Measurements from ENCODE around the gene KLHL2.
"Not testable (repeated sequence)": the region's sequence is repeated elsewhere in the genome, so short reads cannot be mapped to it uniquely, and the experiment has no call there.

The KLHL2 gene

DNA sequence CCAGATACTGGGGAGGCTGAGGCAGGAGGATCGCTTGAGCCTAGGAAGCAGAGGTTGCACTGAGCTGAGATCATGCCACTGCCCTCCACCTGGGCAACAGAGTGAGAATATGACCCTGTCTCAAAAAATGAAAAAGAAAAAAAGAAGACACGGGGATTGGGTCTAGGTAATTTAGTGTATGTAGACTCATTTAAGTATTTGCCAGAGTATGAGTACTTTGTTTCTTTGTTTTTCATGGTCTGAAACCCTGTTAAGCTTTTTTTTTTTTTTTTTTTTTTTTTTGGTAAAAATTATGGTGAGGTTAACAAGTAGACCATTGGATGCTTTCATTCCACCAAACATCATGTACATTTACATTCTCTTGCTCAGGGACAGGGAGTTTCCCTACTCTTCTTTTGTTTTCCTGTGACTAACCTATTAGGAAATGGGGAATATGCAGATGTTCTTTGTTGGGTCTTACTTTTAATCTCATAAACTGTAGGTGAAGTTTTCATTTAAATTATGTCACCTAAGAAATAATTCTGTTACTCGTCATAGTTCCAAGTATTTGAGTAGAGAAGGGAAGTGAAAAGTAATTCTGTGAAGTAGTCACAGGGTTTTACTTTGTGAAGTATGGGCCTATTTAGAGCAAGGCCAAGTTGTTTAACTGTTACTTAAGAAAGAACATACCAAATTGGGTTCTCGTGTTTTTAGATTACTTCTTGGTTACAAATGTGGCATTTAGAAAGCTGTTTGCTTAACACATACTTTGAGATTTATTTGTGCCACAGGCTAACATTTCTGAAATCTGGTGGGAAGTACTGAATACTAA lies 25.5 kb downstream of the KLHL2 start:
- not testable (repeated sequence) for DNase-seq (ENCODE audit: low read depth in 2 of 3, low spot score in 2 of 3)

DNA sequence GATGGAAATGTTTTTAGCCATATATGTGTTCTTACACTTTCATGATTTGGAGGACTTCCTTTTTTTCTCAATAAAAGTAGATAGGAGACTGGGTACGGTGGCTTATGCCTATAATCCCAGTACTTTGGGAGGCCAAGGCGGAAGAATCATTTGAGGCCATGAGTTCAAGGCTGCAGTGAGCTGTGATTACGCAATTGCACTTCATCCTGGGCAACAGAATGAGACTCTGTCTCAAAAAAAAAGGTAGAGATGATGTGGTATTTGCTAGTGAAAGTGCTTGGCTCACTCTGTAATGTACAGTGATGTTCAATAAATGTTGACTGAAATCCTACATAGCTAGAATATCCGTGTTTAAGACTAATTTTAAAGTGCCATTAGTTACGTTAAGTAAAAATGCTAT lies 27.4 kb downstream of the KLHL2 start:
- DNase-seq (ENCODE audit: low read depth in 2 of 3, low spot score in 2 of 3) = no peak

DNA sequence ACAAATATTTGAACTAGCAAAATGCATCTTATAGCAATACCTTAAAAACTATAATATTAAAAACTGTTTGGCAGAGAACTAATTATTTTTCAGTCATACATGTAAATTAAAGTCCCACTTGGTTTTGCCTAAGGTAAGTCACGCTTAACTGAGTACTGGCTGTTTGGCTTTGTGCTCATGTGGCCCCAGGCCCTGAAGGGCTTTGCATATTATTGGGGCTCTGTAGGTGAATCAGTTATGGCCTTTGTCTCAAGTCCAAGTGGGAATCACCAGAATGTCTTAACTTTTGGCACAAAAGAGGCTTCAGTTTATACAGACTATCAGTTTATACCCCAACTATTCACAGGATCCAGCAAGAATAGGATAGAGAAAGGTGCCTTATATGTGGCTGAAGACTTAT lies 29.5 kb downstream of the KLHL2 start:
- not testable (repeated sequence) for DNase-seq (ENCODE audit: low read depth in 2 of 3, low spot score in 2 of 3)

DNA sequence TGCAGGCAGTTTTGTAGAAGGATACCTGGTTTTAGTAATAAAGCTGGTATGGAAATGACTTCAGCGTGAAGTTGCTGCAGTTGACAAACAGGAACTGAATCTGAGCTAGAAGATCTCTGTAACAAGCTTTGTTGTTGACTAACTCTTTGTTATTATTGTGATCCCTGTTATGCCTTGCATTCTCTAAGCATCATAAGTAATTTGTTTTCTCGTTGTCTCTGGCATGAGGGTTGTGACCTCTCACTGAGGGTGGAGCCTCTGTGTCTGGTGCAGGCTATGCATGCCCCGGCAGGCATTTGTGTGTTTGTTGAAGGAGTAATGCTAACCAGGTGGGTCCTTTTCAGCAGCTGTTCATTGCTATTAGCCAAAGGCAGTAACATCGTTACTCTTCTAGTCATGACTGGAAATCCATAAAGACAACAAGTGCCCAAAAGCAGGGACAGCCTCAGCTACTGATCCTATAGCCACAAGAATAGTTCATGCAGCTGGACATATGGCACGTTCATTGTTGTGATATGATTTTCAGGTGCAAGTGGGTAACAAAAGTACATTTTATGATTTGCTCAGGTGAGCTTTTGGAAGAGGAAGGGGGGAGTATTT lies 30.8 kb downstream of the KLHL2 start:
- DNase-seq (ENCODE audit: low read depth in 2 of 3, low spot score in 2 of 3) = not testable (repeated sequence)

DNA sequence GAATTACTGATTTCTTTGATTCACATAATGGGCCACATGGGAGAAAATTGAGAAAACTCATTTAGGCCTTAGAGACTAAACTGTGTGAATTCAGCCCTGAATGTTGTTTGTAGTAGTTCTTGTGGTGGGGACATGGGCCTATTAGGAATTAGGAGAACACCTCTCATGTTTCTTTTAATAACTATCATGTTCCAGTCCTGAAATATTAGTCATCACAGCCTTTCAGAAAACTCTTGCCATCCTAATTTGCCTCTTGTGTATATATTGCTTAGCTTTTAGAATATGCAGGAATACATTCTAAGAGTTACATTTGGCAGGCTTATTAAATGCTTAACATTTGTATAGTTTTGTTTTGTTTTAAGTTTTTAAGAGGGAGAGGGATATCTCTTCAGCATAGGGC lies 33.4 kb downstream of the KLHL2 start:
- DNase-seq (ENCODE audit: low read depth in 2 of 3, low spot score in 2 of 3) = not testable (repeated sequence)

DNA sequence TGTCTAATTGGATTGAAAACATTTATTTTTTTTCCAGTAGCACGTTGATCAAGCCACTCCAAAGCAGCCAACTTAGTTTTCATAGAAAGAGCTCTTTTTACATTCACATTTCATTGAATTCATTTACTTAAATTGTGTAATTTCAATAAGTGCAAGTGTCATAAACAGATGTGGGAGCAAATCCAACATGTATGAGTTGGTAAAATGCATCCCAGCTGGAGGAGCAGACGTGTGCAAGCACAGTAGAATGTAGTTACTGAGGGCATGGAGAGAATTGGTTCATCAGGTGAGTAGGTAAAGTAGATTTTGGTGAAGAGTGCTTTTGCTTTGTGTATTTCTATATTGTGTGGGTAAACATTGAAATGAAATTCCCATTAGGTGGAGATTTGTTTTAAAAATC lies 36.8 kb downstream of the KLHL2 start:
- not testable (repeated sequence) for DNase-seq (ENCODE audit: low read depth in 2 of 3, low spot score in 2 of 3)

DNA sequence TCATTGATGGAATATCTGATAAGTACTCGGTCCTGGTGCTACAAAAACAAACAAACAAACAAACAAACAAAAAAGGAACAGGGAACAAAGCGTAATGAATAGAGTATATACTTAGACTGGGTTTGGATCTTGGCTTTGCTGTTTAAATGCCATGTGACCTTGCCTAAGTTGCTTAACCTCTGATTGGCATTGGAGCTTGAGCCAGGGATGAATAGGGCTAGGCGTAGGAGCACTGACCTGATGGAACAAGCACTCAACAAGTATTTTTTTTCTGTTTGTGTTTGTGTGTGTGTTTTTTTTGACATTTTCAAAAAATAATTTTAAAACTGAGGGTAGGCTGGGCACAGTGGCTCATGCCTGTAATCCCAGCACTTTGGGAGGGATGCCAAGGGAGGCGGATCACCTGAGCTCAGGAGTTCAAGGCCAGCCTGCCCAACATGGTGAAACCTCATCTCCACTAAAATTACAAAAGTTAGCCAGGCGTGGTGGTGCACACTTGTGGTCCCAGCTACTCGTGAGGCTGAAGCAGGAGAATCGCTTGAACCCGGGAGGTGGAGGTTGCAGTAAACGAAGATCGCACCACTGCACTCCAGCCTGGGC lies 37.3 kb downstream of the KLHL2 start:
- not testable (repeated sequence) for DNase-seq (ENCODE audit: low read depth in 2 of 3, low spot score in 2 of 3)

DNA sequence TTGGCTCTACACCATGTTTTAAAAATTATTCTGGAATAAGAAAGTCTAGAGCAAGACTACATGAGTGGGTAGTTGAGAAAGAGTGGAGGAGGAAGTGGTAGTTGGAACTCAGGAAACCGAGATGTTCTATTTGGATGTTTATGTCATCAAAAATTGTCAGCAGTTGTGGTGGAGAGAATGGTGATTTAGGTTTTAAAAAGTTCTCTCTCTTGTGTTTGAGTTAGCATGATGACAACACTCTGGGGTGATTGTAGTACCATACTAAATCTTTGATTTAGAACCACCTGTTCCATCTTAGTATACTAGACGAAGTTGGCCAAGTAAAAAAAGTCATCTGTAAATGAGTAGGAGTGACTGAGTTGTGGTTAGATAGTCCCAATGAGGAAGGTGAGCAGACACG lies 40.7 kb downstream of the KLHL2 start:
- no peak for DNase-seq (ENCODE audit: low read depth in 2 of 3, low spot score in 2 of 3)

DNA sequence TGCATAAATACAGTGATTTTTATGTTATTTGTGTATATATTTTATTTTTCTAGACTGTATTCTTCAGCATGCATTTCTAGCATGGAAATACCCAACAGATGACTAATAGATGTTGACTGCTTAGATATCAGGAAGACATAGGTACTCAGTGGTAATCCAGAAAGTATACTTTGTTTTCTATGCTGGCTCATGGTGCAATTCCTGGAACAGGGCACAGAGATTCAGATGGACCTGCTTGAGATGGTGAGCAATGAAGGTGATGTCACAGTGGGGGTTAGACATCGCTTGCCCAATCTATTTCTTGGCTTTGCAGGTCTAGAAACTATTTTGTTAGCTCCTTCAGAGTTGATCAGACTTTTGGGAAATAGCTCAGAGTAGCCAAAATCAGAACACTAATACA lies 41.5 kb downstream of the KLHL2 start:
- not testable (repeated sequence) for DNase-seq (ENCODE audit: low read depth in 2 of 3, low spot score in 2 of 3)

DNA sequence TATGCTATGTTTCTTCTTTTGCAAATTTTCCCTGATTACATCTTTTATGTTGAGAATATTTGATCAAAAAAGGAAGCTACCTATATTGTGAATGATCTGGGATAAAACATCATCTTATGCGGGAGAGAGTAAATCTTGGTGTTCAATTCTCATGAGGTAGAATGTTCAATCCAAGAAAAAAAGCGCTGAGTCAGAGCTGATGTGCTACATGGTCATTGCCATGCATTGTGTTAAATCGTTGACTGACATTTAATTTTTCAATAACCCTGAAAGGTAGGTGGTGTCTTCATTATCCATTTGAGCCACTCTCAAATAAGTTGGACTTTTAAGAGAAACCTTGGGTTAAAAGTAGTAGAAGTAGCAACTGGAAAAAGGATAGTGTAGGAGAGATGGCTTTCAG lies 47.4 kb downstream of the KLHL2 start:
- DNase-seq (ENCODE audit: low read depth in 2 of 3, low spot score in 2 of 3) = not testable (repeated sequence)

DNA sequence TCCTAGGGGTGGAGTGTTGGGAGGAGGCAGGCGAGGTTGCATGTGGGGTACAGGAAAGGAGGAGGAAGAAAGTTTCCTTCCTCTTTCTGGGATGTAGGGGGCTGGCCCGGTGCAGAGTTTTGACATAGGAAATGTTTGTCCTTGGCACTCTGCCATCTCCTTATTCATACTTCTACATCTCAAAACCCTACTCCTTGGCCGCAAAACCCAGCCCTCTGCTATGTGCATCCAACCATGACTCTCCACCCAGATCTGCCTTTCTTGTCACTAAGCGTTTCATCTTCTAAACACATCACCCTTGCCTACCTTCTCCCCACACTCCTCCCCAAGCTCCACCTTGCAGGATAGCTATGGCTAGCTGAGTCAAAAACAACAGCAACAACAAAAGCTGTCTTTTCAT lies 48.1 kb downstream of the KLHL2 start:
- not testable (repeated sequence) for DNase-seq (ENCODE audit: low read depth in 2 of 3, low spot score in 2 of 3)

DNA sequence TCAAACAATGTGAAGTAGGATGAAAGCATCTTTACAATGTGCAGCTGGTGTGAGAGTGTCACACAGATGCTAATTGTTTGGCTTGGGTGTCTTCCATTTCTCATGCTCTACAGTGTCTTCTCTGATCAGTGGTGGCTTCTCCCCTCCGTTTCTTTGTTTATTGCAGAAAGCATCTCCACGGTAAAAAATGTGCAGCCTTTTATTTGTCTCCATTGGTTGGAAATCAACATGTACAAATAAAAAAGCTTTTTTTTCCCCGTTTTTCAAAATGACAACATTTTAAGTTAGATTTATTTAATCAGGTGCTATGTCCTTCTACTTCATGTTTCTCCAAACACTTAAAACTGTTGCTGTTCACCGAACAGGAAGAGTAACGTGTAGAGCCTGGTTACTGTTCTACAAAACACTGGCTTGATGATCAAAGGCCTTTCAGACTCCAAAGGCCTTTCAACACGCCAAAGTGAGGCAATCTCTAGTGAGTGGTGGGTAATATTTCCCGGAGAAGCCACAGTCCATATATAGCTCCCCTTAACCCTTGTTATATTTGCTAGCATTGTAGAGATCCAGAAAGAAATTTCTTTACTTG lies 48.8 kb downstream of the KLHL2 start:
- not testable (repeated sequence) for DNase-seq (ENCODE audit: low read depth in 2 of 3, low spot score in 2 of 3)

DNA sequence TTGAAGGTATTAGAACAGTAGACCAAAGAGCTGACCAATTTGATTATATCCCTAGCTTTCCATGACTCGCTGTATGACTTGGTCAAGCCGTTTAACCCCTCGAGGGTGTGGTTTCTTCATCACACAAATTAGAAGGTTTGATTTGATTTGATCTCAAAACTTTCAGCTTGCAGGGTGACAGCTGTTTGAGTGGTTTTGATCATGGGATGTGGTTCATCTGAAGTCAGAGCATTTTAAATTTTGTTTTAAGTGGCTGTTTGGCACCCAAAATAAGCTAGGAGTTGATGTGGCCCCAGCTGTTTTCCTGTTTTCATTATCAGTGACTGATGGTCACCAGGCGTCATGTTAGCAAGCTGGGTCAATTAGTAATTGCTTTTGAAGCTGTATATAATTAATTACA lies 52.4 kb downstream of the KLHL2 start:
- DNase-seq (ENCODE audit: low read depth in 2 of 3, low spot score in 2 of 3) = not testable (repeated sequence)

DNA sequence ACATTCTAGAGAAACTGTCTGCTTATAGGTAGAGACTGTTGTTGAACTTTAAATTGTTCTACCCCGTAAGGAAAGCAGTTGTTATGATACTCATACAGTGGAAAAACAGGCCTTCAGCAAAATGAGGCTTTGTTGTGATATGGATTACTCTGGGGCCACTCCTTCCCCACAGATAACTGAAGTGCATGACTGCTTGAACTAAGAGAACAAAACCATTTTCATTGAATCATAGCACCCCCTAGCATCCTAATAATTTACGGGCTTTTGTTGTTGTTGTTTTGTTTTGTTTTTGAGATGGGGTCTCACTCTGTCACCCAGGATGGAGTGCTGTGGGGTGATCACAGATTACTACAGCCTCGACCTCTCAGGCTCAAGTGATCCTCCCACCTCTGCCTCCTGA lies 54.9 kb downstream of the KLHL2 start:
- not testable (repeated sequence) for DNase-seq (ENCODE audit: low read depth in 2 of 3, low spot score in 2 of 3)

DNA sequence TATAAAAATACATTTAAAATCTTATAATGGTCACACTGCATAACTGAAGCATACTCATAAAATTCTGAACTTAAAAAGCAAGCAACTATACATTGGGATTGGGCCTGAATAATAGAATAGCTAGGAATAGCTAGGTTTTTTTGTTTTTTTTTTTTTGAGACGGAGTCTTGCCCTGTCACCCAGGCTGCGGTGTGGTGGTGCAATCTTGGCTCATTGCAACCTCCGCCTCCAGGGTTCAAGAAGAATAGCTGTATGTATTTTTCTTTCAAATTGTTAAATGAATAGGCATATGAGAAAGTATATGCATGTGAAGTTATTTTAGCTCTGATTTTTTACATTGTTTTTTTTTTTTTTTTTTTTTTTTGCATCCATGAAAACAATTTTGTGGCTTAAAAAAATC lies 56.1 kb downstream of the KLHL2 start:
- not testable (repeated sequence) for DNase-seq (ENCODE audit: low read depth in 2 of 3, low spot score in 2 of 3)

DNA sequence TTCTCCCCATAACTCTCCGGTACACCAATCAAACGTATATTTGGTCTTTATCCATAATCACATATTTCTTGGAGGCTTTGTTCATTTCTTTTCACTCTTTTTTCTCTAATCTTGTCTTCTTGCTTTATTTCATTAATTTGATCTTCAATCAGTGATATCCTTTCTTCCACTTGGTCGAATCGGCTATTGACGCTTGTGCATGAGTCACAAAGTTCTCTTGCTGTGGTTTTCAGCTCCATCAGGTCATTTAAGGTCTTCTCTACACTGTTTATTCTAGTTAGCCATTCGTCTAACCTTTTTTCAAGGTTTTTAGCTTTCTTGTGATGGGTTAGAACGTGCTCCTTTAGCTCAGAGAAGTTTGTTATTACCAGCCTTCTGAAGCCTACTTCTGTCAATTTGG lies 62.6 kb downstream of the KLHL2 start:
- DNase-seq (ENCODE audit: low read depth in 2 of 3, low spot score in 2 of 3) = not testable (repeated sequence)

DNA sequence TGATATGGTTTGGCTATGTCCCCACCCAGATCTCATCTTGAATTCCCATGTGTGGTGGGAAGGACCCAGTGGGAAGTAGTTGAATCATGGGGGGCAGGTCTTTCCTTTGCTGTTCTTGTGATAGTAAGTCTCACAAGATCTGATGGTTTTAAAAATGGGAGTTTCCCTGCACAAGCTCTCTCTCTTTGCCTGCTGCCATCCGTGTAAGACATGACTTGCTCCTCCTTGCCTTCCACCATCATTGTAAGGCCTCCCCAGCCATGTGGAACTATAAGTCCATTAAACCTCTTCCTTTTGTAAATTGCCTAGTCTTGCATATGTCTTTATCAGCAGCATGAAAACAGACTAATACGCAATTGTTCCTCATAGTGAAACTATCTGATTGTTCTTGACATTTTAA lies 66.1 kb downstream of the KLHL2 start:
- DNase-seq (ENCODE audit: low read depth in 2 of 3, low spot score in 2 of 3) = not testable (repeated sequence)

DNA sequence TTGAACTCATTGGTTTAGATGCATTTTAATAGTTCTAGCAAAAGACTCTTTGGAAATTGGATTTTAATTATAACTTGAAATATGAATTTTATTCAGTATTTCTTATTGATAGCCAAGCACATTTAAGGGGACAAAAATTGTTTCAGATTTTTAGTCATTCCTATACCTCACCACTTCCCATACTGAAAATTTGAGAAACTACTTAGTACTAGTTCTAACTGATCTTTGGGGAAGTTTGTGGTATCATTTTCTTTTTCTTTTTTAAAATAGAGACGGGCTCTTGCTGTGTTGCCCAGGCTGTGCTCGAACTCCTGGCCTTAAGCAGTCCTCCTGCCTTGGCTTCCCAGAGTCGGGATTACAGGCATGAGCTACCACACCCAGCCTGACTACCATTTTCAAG lies 68.0 kb downstream of the KLHL2 start:
- DNase-seq (ENCODE audit: low read depth in 2 of 3, low spot score in 2 of 3) = not testable (repeated sequence)

DNA sequence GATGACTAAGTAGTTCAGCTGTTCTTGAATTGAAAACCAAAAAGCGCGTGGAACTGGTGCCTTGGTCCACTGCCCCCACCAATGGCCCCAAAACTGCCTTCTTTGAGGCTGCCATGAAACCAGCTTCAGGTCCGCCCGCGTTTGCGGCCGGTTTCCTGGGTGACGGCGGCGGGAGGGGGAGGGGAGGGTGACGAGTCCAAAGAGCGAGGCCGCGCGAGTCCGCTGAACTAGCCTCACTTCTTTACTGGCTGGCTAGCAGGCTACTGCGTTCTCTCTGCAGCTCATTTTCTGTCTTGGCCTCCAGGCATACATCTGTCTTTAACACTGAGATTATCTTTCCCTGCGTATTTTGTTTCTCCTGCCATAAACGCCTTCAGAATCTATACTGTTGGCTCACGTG lies 72.2 kb downstream of the KLHL2 start:
- not testable (repeated sequence) for DNase-seq (ENCODE audit: low read depth in 2 of 3, low spot score in 2 of 3)

DNA sequence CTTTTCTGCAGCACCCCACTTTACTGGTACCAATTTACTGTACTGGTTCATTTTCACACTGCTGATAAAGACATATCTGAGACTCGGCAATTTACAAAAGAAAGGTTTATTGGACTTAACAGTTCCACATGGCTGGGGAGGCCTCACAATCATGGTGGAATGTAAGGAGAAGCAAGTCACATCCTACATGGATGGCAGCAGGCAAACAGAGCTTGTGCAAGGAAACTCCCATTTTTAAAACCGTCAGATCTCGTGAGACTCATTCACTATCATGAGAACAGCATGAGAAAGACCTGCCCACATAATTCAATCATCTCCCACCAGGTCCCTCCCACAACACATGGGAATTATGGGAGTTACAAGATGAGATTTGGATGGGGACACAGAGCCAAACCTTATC lies 77.3 kb downstream of the KLHL2 start:
- DNase-seq (ENCODE audit: low read depth in 2 of 3, low spot score in 2 of 3) = not testable (repeated sequence)

DNA sequence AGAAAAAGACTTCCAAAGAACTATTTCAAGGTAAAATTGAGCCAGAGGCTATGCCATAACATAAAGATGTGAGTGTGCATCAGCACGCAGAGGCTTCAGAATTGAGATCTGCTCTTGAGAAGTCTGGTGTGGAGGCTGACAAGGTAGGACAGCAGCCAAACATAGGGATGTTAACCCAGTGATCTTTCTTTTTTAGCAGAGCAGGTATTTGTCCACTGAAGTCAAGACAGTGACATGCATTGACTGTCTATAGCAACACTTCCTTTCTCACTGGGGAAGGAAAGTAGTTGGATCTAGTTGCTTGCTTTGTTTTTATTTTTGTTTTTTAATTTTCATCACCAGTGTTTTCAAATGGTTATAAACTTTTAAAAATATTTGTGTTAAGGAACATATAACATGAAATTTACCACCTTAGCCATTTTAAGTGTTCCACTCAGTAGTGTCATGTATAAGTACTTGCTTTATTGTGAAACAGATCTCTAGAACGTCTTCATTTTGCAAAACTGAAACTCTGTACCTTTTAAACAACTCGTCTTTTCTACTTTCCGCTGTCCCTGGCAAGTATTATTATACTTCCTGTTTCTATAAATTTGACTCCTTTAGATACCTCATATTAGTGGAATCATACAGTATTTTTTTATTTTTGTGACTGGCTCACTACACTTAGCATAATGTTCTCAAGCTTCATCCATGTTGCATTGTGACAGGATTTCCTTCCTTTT lies 79.4 kb downstream of the KLHL2 start:
- DNase-seq (ENCODE audit: low read depth in 2 of 3, low spot score in 2 of 3) = not testable (repeated sequence)

All from activated CD8-positive, alpha-beta memory T cell treated with anti-CD3 and anti-CD28 coated beads for 48 hours (primary cell).